ENCODE data around the gene ROR1. TPM values are rescaled to one million over a fixed set of nuclear protein-coding genes. Genes with fewer than 3 reads are reported as not detected.

ROR1 gene
- total and polyA plus RNA-seq, 9 of the 15 experiments (the other 6 are each of a cell fraction or from before 2014, with no cell fraction given) = 0.02 TPM; not detected in 8

GRCh38 chr1:64133036-64133435 lies 359.2 kb downstream of the ROR1 start:
- WGBS (ENCODE audit: insufficient coverage, low coverage, missing lambda C conversion rate) = 3% methylated on average over 5 of the region's 5 CpGs
- Histone ChIP-seq H3K79me2 (ENCODE audit: control insufficient read depth, insufficient read depth, low read length) (no peaks in the 10 kb centered on the region), H3K36me3 (ENCODE audit: control insufficient read depth, insufficient read depth, low read length) (no peaks in the 10 kb centered on the region), H4K20me1 (replicated peaks; ENCODE audit: control insufficient read depth, insufficient read depth, low read length) (no peaks in the 10 kb centered on the region), H3K4me2 (ENCODE audit: insufficient read depth, low read length) (no peak overlapping the region), H3K27me3 (ENCODE audit: control insufficient read depth in 2 of 2, insufficient read depth in 2 of 2, low read length in 2 of 2) (peaks cover 0 to 4% of the 10 kb centered on the region in 2 experiments; a peak in 2 of 5 replicates), H3K4me3 (no peak overlapping the region), H3K27ac (ENCODE audit: extremely low read depth, low read depth, low read length) (no peak overlapping the region), H3K9me3 (replicated peaks; ENCODE audit: control insufficient read depth, insufficient read depth, low read depth, low read length) (no peaks in the 10 kb centered on the region), H3K9me1 (ENCODE audit: control insufficient read depth, insufficient read depth, low read length) (no peaks in the 10 kb centered on the region), H2AFZ (ENCODE audit: low read depth, low read length) (no peak overlapping the region), H3K4me1 (replicated peaks in 1 of 2; ENCODE audit: control insufficient read depth in 2 of 2, insufficient read depth in 2 of 2, low read length in 2 of 2) (no peaks in the 10 kb centered on the region), H3K9ac (ENCODE audit: insufficient read depth in 1 of 2, low read depth in 2 of 2, low read length in 2 of 2) (no peak overlapping the region)
- in situ Hi-C loops (cut with MboI) = no loop called here
- intact Hi-C loops (cut with micrococcal nuclease) = loop anchor here (10.0 kb wide), 2 partner anchors 112 to 218 kb away; no protein-coding TSS in a partner anchor
- CTCF ChIA-PET (ENCODE audit: low intra/inter-chr PET ratio) = no interaction called here
- POLR2A ChIA-PET = no interaction called here
- ATAC-seq (no peak), FAIRE-seq (no peak), DNase-seq (ENCODE audit: extremely low read depth in 1 of 4, low spot score in 3 of 4) (no peak)
- TF ChIP-seq CLOCK (CRISPR knock-in tag; IDR thresholded peaks at IDR 0.05; ENCODE audit: borderline replicate concordance) (no peak), NONO (IDR thresholded peaks at IDR 0.05; ENCODE audit: low read depth in 2 of 2, low read length in 1 of 2) (no peak), CREM (IDR thresholded peaks at IDR 0.05; ENCODE audit: low read depth) (no peak), TEAD4 (IDR thresholded peaks at IDR 0.05; ENCODE audit: low read length) (no peak), TEAD4 (CRISPR knock-in tag; IDR thresholded peaks at IDR 0.05; ENCODE audit: borderline replicate concordance) (no peak), ZNF175 (CRISPR knock-in tag; IDR thresholded peaks at IDR 0.05; ENCODE audit: low read depth) (no peak), ZNF584 (CRISPR knock-in tag; IDR thresholded peaks at IDR 0.05; ENCODE audit: low read depth) (no peak), USF1 (CRISPR knock-in tag; IDR thresholded peaks at IDR 0.05) (no peak), ZNF586 (CRISPR knock-in tag; conservative IDR thresholded peaks at IDR 0.05) (no peak), ZNF3 (CRISPR knock-in tag; IDR thresholded peaks at IDR 0.05) (no peak), RBM39 (optimal IDR thresholded peaks at IDR 0.05; ENCODE audit: low read depth, low read length) (no peak), RCOR1 (IDR thresholded peaks at IDR 0.05; ENCODE audit: borderline replicate concordance in 1 of 2, low read depth in 2 of 2, low read length in 2 of 2) (no peak), TBL1XR1 (IDR thresholded peaks at IDR 0.05; ENCODE audit: low read length in 2 of 2) (no peak), CSDE1 (IDR thresholded peaks at IDR 0.05) (no peak), ZNF695 (CRISPR knock-in tag; IDR thresholded peaks at IDR 0.05) (no peak)
- no TSS peak for BruUV-seq (replicated peaks)
